A549 (cell line): ENCODE measurements around the gene DHRS4L2. TPM values are rescaled to one million over a fixed set of nuclear protein-coding genes. Genes with fewer than 3 reads are reported as not detected.
A peak's percentile ranks its signal among the peaks of the same experiment; 100 is the strongest.
"Not testable (repeated sequence)": the region's sequence is repeated elsewhere in the genome, so short reads cannot be mapped to it uniquely, and the experiment has no call there.

Source experiments
- ATAC-seq, 2 experiments: fragments of 200-7000 bp in 1 of 2; fragments of >200 bp in 1 of 2; cut with Nextera tagmentation in 1 of 2; cut with Tn5 transposase in 1 of 2; 3 replicates each; pipeline versions ENCODE4 v1.8.0 to v1.9.1; 2018 to 2020; ENCODE audit warnings: mild to moderate bottlenecking in 1 of 2, moderate library complexity in 1 of 2
- CTCF ChIA-PET: fragments of 300-600 bp; sonication (Branson Sonifier 250); formaldehyde crosslinking; extraction: SDS; loops from one replicate; lab custom pipeline; 2021; ENCODE audit warnings: antibody characterized with exemption, inconsistent platforms; lab: Yijun Ruan, JAX
- POLR2A ChIA-PET: fragments of 350-600 bp; formaldehyde crosslinking; extraction: SDS; loops from one replicate; lab custom pipeline; 2021; ENCODE audit warnings: antibody characterized with exemption, inconsistent platforms; lab: Yijun Ruan, JAX
- DNase-seq, 2 experiments: peaks; one replicate each; pipeline versions ENCODE4 v3.0.0 to v3.0.0-alpha.2; 2011 to 2016; ENCODE audit warnings: low read depth in 1 of 2, low spot score in 1 of 2
- FAIRE-seq: peaks from 2 replicates; lab custom pipeline; 2011; peaks lifted over from hg19 to GRCh38; lab: Jason Lieb, UNC
- H3K27ac ChIP-seq, 2 experiments: fragments of >200 bp; sonication (Bioruptor Twin); formaldehyde crosslinking; 3 replicates each; pipeline ENCODE4 v1.5.1; 2016 to 2017
- H3K4me1 ChIP-seq: fragments of >200 bp; sonication (Bioruptor Twin); formaldehyde crosslinking; 3 replicates; pipeline ENCODE4 v1.6.1; 2016
- H3K4me2 ChIP-seq: fragments of >200 bp; sonication (Bioruptor Twin); formaldehyde crosslinking; 3 replicates; pipeline ENCODE4 v1.6.1; 2016
- H3K4me3 ChIP-seq: fragments of >200 bp; sonication (Bioruptor Twin); formaldehyde crosslinking; 3 replicates; pipeline ENCODE4 v1.5.1; 2016
- H3K9me3 ChIP-seq: fragments of >200 bp; sonication (Bioruptor Twin); formaldehyde crosslinking; 3 replicates; pipeline ENCODE4 v1.6.1; 2016
- BHLHE40 ChIP-seq: IDR thresholded peaks from 2 replicates; pipeline ENCODE4 v1.6.1; 2012; ENCODE audit warnings: low read depth, low read length, inconsistent platforms
- CHD2 ChIP-seq: fragments of 150-350 bp; IDR thresholded peaks from 2 replicates; pipeline ENCODE4 v1.6.1; 2014; ENCODE audit warnings: low read length; ENCODE audit not compliant: partially characterized antibody
- CHD4 ChIP-seq: fragments of 200-600 bp; sonication (generic); IDR thresholded peaks from 2 replicates; pipeline ENCODE4 v1.6.1; 2016; ENCODE audit warnings: antibody characterized with exemption, mild to moderate bottlenecking, borderline replicate concordance
- EP300 ChIP-seq, 2 experiments: fragments of >200 bp; sonication (Bioruptor Twin); formaldehyde crosslinking; IDR thresholded peaks; 2 replicates in 1 of 2; 3 replicates in 1 of 2; pipeline ENCODE4 v1.6.1; 2016 to 2017
- KDM5A ChIP-seq: fragments of 200-600 bp; sonication (generic); IDR thresholded peaks from 2 replicates; pipeline ENCODE4 v1.6.1; 2016; ENCODE audit warnings: antibody characterized with exemption, mild to moderate bottlenecking
- POLR2AphosphoS2 ChIP-seq: conservative IDR thresholded peaks from 2 replicates; pipeline ENCODE4 v1.6.1; 2012; ENCODE audit warnings: low read length, improper control_type of control experiment, inconsistent platforms
- TFCP2L1 ChIP-seq: fragments of 250-450 bp; sonication (Bioruptor Pico); IDR thresholded peaks from 2 replicates; pipeline ENCODE4 v1.5.0; 2021; ENCODE audit warnings: mild to moderate bottlenecking
- ZC3H11A ChIP-seq: fragments of 450-650 bp; IDR thresholded peaks from 2 replicates; pipeline ENCODE4 v1.6.1; 2014; ENCODE audit warnings: antibody characterized with exemption, mild to moderate bottlenecking
- ZNF302 ChIP-seq: fragments of 250-450 bp; sonication (Bioruptor Pico); IDR thresholded peaks from 2 replicates; pipeline ENCODE4 v1.9.0; 2021; ENCODE audit warnings: inconsistent platforms, mild to moderate bottlenecking, moderate library complexity
- WGBS: methylation state at CpG from one replicate; pipeline ENCODE4 v1.1.6; 2017; ENCODE audit errors: missing lambda C conversion rate; 5-methylcytosine and 5-hydroxymethylcytosine counted together
- polyA plus RNA-seq, 4 experiments: library from polyadenylated mRNA; depleted of rRNA in 3 of 4; stranded (reverse); fragments of >200 nt; fragmentation: RNase III in 1 of 4; extraction: RNeasy Plus Mini Kit Qiagen cat#74134 plus additional on column Dnase treatment in 1 of 4; gene quantifications; 2 replicates in 3 of 4; 3 replicates in 1 of 4; pipeline ENCODE4 v1.2.3, GENCODE V29; 2011 to 2017
- TF ChIP-seq, protein P1 (sequence below): fragments of >200 bp; sonication (Bioruptor Twin); formaldehyde crosslinking; IDR thresholded peaks from 3 replicates; pipeline ENCODE4 v1.6.1; 2016
- TF ChIP-seq, protein P2 (sequence below): fragments of 200-600 bp; sonication (generic); IDR thresholded peaks from 2 replicates; pipeline ENCODE4 v1.6.1; 2016; ENCODE audit warnings: antibody characterized with exemption, mild to moderate bottlenecking, moderate library complexity
- TF ChIP-seq, protein P3 (sequence below): fragments of 150-350 bp; IDR thresholded peaks from 2 replicates; pipeline ENCODE4 v1.6.1; 2014; ENCODE audit warnings: low read depth, mild to moderate bottlenecking, low read length

DHRS4L2 gene
- polyA plus RNA-seq, 2 of the 4 experiments (the other 2 are of a cell fraction): 18.8 to 25.6 TPM

DNA sequence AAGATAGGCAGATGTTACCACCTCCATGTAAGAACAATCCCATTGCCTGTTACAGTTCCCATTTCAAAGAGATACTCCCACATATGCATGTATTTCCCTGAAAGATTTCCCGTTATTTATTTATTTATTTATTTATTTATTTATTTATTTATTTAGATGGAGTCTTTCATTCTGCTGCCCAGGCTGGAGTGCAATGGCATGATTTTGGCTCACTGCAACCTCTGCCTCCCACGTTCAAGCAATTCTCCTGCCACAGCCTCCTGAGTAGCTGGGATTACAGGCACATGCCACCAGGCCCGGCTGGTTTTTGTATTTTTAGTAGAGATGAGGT lies 37.6 kb upstream of the DHRS4L2 start:
- H3K9me3 ChIP-seq, H3K4me1 ChIP-seq, ATAC-seq, POLR2A ChIA-PET, H3K27ac ChIP-seq, FAIRE-seq, H3K4me2 ChIP-seq, H3K4me3 ChIP-seq, DNase-seq: not testable (repeated sequence)
- CTCF ChIA-PET: interaction anchor here (1.4 to 1.6 kb wide), 3 partner anchors 107 to 321 kb away, joined by 3 read pairs; no protein-coding TSS in a partner anchor
- peak; percentile 61; the same call in 1 of the 2 replicates for TF ChIP-seq ZC3H11A
- WGBS: 63% methylated on average over 3 of the region's 3 CpGs

DNA sequence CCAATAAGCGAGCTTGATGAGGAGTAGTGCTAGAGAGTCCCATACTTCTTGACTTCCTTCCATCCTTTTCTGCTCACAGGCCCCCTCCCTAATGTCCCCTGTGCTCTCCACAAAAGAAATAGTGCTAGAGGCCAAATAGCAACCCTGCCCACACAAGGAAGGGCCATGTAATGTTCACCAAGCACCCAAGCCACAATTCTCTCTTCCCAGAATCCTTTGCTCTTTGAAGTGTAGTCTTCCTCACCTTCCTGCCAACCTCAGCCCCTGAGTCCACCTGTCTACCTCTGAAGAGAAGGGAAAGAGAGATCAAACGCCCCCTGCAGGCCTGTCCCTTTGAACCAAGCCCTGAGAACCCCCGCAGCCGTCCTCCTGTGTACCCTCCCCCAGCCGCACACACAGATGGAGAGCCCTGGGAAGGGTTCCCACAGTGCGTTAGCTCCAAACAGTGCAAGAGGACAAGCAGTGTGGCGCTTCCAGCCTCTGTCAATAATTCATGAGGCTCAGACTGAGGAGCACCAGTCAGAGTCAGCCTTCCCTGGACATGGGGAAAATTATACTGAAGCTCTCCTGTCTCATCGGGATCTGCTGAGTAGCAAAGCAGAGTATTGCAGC lies 37.0 kb upstream of the DHRS4L2 start:
- 71% methylated on average over 8 of the region's 8 CpGs for WGBS
- ChIA-PET CTCF (interaction anchor here (1.2 to 1.6 kb wide), 3 partner anchors 35 to 322 kb away, joined by 3 read pairs; no protein-coding TSS in a partner anchor), POLR2A (no interaction called here)
- TF ChIP-seq ZC3H11A: no peak
- TF ChIP-seq, protein P1, sequence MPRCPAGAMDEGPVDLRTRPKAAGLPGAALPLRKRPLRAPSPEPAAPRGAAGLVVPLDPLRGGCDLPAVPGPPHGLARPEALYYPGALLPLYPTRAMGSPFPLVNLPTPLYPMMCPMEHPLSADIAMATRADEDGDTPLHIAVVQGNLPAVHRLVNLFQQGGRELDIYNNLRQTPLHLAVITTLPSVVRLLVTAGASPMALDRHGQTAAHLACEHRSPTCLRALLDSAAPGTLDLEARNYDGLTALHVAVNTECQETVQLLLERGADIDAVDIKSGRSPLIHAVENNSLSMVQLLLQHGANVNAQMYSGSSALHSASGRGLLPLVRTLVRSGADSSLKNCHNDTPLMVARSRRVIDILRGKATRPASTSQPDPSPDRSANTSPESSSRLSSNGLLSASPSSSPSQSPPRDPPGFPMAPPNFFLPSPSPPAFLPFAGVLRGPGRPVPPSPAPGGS: no peak
- no peak for TF ChIP-seq KDM5A
- TF ChIP-seq CHD4: no peak
- TF ChIP-seq, protein P2, sequence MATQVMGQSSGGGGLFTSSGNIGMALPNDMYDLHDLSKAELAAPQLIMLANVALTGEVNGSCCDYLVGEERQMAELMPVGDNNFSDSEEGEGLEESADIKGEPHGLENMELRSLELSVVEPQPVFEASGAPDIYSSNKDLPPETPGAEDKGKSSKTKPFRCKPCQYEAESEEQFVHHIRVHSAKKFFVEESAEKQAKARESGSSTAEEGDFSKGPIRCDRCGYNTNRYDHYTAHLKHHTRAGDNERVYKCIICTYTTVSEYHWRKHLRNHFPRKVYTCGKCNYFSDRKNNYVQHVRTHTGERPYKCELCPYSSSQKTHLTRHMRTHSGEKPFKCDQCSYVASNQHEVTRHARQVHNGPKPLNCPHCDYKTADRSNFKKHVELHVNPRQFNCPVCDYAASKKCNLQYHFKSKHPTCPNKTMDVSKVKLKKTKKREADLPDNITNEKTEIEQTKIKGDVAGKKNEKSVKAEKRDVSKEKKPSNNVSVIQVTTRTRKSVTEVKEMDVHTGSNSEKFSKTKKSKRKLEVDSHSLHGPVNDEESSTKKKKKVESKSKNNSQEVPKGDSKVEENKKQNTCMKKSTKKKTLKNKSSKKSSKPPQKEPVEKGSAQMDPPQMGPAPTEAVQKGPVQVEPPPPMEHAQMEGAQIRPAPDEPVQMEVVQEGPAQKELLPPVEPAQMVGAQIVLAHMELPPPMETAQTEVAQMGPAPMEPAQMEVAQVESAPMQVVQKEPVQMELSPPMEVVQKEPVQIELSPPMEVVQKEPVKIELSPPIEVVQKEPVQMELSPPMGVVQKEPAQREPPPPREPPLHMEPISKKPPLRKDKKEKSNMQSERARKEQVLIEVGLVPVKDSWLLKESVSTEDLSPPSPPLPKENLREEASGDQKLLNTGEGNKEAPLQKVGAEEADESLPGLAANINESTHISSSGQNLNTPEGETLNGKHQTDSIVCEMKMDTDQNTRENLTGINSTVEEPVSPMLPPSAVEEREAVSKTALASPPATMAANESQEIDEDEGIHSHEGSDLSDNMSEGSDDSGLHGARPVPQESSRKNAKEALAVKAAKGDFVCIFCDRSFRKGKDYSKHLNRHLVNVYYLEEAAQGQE: no peak
- no peak for TF ChIP-seq BHLHE40
- TF ChIP-seq ZNF302: no peak
- TF ChIP-seq TFCP2L1 (CRISPR knock-in tag): no peak
- TF ChIP-seq CHD2: no peak
- TF ChIP-seq POLR2AphosphoS2: no peak
- TF ChIP-seq EP300 (IDR thresholded peaks at IDR 0.05): no peak
- TF ChIP-seq, protein P3, sequence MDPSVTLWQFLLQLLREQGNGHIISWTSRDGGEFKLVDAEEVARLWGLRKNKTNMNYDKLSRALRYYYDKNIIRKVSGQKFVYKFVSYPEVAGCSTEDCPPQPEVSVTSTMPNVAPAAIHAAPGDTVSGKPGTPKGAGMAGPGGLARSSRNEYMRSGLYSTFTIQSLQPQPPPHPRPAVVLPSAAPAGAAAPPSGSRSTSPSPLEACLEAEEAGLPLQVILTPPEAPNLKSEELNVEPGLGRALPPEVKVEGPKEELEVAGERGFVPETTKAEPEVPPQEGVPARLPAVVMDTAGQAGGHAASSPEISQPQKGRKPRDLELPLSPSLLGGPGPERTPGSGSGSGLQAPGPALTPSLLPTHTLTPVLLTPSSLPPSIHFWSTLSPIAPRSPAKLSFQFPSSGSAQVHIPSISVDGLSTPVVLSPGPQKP: no peak
- Histone ChIP-seq H3K27ac (no peak overlapping the region), H3K4me1 (peaks cover 5% of the 10 kb centered on the region; the same call in 1 of the 3 replicates), H3K9me3 (0 out of 3 replicates have a peak, but pooled peaks cover 2% of the 10 kb centered on the region), H3K4me3 (no peak overlapping the region), H3K4me2 (no peak overlapping the region)
- ATAC-seq (no peak), DNase-seq (no peak), FAIRE-seq (no peak)

DNA sequence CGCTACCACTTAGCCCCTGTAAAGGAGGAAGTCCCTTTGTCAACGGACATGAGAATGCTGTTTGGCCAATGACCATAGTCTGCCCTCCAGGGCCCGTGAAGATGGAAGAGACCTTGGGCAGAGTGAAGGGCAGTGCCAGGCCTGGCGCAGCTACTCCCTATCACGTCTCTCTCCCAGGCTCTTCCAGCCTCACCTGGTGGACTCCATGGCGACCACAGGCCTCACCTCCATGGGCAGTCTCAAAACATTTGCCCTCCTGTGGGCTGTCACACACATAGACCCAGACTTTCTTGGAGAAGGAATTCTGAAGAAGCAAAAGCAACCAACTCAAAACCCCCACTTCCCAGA lies 35.6 kb upstream of the DHRS4L2 start:
- peak; percentile 26 to 44; a peak in 5 of 6 replicates for ATAC-seq
- H3K9me3 ChIP-seq, POLR2A ChIA-PET, DNase-seq, FAIRE-seq, H3K4me1 ChIP-seq: not testable (repeated sequence)
- Histone ChIP-seq H3K27ac (peak overlapping the region; percentile 90 to 97), H3K4me2 (peak overlapping the region; percentile 87), H3K4me3 (peak overlapping the region; percentile 80)
- WGBS: 59% methylated on average over 6 of the region's 6 CpGs
- CTCF ChIA-PET: interaction anchor here (1.6 to 2.2 kb wide), 3 partner anchors 8 to 12 kb away, joined by 6 to 7 read pairs (median 7); no protein-coding TSS in a partner anchor
